NCI-H510A (cell line): ENCODE results near the gene EVX2.

Experiments
- DNase-seq: peaks from one replicate; lab custom pipeline; 2025; lab: John Stamatoyannopoulos, UW

Gene EVX2

DNA sequence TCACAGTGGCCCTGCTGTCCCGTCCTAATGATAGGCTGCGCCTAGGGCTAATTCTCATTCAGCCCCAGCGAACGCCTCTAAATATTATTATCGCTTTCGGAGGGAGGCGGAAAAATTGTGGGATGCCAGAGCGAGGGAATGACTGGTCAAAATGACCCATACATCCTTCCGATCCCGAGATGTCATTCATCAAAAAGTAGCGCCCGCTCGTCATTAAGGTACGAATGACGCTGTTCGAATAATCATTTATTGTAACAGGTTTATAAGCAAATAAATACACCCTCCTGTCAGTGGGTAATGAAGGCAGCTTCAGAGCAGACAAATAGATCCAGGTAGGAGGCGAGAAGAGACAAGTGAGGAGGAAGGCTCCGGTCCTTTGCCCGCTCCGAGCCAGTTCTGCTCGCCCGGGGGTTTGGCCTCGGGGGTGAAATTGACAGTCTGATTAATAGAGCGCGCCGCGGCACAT, at the start of gene EVX2:
EVX2 (minus strand) TSS at position 167 of the 466 bp plus-strand sequence. CDS start 186 bp downstream, outside the sequence.
- DNase-seq, result no peak

DNA sequence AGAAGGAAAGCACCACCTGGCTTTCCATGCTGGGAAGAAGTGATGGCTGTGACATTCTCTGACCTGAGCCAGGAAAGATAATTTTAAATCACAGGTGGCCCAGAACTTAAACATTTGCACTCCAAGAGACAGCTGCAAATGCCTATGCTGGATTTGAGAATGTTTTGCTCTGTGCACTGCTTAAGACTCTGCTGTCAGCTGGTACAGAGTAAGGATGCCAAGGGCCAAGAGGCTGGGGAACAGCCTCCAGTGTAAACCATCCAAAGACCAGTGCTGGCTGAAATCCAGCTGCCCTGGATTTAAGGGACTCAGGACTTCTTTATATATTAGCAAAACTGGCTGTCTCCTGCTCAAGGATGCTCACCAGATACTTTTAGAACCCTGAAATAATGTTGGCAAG, 49.6 kb upstream of the EVX2 start:
- DNase-seq, result no peak

- DNase-seq, result no peak
Measured at GRCh38 chr2:176132205-176133171, 48.7 kb upstream of the EVX2 start.

GRCh38 chr2:176131848-176132158, 48.0 kb upstream of the EVX2 start:
- no peak for DNase-seq

DNA sequence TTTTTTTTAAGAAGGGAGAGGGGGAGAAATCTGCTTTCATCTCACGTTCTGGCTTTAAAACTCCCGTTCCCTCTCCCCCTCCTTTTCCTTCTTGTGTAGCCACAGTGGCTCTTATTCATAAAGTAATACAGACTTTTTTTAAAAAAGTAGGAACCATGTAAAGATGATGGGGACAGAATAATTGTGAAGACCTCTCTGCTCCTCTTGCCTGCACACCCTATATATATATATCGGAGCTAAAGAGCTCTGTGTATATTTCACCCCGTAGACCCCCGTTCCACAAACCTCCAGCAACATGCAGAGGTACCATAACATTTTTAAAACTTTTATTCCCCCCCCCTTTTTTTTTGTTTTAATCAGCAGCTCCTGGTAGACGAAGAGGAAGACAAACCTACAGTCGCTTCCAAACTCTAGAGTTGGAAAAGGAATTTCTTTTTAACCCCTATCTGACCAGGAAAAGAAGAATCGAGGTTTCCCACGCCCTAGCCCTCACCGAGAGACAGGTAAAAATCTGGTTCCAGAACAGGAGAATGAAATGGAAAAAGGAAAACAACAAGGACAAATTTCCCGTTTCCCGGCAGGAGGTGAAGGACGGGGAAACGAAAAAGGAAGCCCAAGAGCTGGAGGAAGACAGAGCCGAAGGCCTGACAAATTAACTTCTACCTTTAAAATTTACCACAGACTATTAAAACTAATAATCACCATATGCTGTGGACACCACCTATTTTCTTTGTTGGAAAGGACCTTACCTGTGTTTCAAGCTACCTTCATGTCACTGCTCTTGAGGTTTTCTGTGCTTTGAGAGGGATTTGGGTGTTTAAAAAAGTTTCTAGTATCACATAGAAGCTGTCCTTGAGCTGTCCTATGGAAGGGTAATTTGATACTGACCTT, 47.4 kb upstream of the EVX2 start:
- no peak for DNase-seq

DNA sequence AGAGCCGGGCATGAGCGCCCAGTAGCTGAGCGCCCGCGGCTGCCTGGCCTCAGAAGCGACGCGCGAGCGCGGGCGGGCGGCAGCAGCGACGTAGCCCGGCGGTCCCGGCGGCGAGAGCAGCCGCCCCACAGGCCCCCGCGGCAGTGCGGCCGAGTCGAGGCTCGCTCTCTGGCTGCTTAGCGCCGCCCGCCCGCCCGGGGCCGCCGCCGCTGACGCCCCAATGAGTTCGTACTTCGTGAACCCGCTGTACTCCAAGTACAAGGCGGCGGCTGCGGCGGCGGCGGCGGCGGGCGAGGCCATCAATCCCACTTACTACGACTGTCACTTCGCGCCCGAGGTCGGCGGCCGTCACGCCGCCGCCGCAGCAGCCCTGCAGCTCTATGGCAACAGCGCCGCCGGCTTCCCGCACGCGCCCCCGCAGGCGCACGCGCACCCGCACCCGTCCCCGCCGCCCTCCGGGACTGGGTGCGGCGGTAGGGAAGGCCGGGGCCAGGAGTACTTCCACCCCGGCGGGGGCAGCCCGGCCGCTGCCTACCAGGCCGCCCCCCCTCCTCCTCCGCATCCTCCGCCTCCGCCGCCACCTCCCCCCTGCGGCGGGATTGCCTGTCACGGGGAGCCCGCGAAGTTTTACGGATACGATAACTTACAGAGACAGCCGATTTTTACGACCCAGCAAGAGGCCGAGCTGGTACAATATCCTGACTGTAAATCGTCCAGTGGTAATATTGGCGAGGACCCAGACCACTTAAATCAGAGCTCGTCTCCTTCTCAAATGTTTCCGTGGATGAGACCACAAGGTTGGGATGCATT, 46.6 kb upstream of the EVX2 start:
- DNase-seq, result no peak

- DNase-seq, result no peak
Measured at GRCh38 chr2:176129813-176130146, 46.0 kb upstream of the EVX2 start.

DNA sequence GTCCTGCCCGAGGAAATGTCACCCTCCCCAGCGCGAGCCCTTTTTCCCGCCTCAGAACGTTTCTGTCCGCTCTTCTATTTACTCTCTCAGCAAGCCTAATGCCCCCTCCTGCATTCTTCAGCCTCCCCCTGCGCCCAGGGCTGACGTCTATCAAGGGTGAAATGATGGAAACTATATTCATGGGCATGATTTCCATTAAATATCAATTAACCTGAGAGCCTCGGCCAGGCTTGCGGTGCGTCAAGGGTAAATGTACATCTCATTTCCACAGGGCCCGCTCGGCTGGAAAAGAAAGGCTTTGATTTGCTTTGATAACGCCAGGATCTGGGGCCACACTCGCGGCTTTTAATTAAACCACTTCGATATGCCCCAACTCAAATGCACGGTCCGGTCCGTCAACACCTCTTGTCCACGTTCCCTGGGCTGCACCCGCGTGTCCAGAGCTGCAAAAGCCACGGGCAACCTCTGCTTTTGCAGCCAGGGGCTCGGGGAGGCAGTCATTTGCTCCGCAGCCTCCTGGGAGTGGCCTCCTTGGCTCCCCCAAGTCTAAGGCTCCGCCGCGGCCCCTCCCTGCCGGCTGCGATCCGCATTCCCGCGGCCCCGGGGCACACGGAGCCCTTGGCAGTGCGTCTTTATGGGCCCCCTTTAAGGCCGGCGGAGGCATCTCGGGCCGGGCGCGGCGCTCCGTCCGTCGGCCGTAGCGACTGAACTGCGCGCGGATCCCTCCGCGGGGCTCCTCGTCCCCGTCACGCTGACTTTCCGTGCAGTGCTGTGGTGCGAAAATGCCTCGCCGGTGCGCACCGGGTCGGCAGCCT, 45.4 kb upstream of the EVX2 start, which contains the start of gene HOXD8:
HOXD8 (plus strand) TSS at position 724 of the 815 bp plus-strand sequence. CDS start 662 bp downstream, outside the sequence.
- no peak for DNase-seq

DNA sequence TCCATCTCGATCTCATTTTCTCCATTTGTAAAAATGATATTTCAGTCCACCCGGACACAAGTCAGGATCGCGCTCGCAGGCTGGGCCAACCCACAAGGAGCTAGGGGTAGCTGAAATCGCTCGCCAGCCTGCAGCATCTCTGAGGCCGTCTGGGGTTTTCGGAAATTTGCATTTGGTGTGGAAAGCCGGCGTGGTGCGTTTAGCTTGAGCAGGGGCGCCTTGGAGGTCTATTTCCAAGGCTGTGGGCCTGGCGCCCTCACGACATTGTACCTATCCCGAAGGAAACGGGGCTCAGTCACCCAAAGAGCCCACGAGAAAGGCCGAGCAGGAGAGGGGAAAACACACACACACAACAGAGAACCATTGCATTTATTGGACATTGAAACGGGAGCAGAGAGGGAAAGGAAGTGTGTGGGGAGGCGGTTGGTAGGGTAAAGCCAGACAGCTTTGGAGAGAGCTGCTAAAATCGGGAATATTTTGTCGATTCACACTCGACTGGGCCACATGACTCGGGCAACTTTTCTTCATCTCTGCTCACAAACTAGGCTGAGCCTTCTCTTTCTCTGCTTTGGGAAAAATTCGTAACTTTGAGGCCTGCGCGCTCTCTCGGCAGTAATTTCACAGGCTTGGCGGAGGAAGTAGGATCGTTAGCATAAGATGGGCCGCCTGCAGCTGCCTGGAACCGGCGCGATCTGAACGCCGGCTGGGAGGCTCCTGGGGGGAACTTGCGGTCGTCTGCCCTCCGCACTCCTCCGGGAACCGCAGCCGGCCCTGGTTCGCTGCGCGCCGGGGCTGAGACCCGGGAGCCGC, 44.6 kb upstream of the EVX2 start:
- no peak for DNase-seq

DNA sequence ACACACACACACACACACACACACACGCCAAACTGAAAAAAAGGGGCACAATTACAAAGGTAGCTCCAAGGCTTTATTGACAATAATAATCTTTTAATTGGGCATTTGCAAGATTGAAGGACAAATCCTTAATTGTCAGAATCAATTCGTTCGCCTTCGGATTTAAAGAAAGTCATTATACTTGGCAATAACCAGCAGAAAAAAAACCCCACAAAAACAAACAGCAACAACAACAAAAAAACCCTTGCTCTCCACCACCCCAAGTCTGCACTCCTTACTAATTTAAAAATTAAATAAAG, 44.0 kb upstream of the EVX2 start:
- no peak for DNase-seq

- DNase-seq, result no peak
Measured at GRCh38 chr2:176126929-176127773, 43.4 kb upstream of the EVX2 start.

GRCh38 chr2:176125772-176126054, 42.0 kb upstream of the EVX2 start:
- no peak for DNase-seq

DNA sequence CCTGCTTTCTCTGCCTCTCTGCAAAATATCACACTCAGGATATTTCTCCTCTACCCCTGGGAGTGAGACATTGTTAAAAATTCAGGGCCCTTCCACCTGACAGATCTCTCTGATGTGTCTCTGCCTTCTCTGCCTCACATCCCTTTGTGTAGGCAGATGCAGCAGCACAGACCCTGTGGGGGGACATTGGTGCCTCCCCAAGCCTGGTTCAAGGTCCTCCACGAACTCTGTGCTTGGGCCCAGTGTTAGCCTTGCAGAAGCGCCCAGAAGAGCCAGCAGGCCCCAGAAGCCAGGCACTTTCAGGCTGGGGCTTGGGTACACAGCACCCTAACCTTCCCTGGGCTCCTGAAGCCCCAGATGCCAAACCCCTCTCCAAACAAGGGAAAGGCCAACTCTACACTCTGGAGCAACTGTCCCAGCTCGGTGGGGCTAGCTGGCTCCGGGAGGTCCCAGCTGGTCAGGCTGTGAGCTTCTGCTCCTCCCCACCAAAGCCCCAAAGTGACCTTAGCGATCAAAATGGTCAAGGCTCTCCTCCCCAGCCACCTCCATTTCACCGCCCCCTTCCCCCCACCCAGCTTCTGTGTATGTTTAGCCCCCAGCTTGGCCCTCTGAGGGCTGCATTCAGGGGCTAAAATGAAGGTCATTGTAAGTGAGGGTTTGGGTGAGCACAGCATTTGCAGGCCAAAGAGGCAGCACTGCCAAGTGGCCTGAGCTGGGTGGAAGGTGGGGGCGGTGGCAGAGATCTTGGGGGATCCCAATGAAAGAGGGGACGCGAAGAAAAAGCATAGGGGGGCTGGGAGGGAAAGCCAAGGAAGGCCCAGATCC, 41.4 kb upstream of the EVX2 start:
- no peak for DNase-seq

GRCh38 chr2:176124110-176124946, 40.6 kb upstream of the EVX2 start:
- DNase-seq, result no peak

- no peak for DNase-seq
Measured at GRCh38 chr2:176123411-176124109, 39.8 kb upstream of the EVX2 start.

- no peak for DNase-seq
Measured at GRCh38 chr2:176122683-176123410, 39.1 kb upstream of the EVX2 start, which contains the start of gene HOXD9. Gene HOXD9, plus strand, starts transcription at chr2:176122719. Its CDS starts 50 bp downstream, at chr2:176122769.
